ENCODE measurements around the gene SF3B1.
A peak's percentile ranks its signal among the peaks of the same experiment; 100 is the strongest.
"Not testable (repeated sequence)": the region's sequence is repeated elsewhere in the genome, so short reads cannot be mapped to it uniquely, and the experiment has no call there.

The SF3B1 gene

DNA sequence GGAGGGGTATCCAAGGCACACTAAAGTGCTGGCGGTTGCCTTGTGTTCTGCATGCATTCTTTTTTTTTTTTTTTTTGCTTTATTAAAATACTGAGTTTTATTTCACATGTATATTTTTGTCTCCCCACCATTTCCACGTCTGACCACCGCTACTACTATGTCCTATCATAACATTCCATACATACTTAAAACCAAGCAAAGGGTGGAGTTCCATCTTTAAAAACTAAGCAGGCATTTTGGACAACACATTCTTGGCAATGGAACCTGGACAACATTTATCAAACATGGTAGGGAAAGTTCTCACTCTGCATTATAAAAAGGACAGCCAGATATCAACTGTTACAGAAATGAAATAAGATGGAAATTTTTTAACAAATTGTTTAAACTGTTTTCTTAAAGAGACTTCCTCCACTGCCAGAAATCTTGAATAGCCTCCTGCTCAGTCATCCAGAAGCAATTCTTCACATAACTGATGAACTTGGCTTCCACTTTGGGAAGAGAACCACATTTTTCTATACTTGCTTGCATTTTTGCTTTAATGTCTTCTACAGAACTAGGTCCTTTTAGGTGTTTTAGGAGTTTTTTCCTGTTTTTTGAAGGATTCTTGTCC is 55.4 kb downstream of the SF3B1 start:
- not testable (repeated sequence) for DNase-seq (ENCODE audit: low read depth in 2 of 2)

DNA sequence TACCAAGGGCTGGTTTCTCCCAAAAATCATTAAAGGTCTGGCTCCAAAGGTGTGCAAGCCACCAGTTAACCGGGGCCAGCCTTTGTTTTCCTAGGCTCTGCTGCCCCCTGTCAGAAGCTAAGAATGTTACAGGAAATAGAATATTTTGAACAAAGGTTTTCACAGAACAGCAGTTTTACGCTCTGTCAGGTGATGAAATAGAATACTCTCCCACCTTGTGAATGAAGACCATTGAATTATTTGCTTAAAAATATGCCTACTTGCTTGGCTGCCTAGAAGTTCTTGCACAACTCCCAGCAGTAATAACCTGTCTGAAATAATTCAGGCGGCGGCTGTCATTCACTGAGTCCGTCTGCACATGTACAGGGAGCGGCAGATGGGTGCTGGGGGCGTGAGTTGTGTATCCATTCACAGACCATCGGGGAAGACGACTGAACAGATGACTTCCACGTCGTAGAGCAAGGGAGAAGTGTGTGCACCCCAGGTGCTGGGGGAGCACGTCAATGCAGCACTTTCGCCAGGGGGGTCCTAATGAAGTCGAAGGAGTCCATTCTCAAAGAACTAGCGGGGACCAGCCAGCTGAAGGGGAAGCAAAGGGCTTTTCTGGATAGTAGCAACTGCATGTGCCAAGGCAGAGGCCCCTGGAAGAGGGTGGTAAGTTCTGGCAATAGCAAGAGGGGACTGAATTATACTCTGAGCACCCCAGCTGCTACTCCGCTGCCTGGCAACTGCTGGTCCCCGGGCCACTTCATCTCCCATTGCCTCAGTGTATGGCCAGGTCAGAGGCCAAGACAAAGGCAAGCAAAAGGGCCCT is 56.1 kb downstream of the SF3B1 start:
- DNase-seq (ENCODE audit: low read depth in 2 of 2): peak; percentile 4 to 32

DNA sequence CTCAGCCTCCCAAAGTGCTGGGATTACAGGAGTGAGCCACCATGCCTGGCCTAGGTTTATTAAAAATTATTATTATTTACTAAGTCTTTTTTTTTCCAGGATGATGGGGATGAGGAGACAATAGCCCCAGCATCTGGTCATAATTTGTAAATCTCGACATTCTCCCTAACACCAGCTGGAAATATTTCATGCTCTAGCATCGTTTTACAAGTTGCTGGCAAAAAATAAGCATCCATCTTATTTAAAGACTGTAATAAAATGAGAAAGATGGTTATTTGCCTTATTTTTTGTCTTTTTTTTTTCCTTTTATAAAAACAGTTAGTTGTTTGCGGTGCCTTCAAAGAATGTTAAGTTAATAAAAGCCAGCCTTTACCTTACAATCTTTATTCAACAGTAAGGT is 56.7 kb downstream of the SF3B1 start:
- no peak for DNase-seq (ENCODE audit: low read depth in 2 of 2)

DNA sequence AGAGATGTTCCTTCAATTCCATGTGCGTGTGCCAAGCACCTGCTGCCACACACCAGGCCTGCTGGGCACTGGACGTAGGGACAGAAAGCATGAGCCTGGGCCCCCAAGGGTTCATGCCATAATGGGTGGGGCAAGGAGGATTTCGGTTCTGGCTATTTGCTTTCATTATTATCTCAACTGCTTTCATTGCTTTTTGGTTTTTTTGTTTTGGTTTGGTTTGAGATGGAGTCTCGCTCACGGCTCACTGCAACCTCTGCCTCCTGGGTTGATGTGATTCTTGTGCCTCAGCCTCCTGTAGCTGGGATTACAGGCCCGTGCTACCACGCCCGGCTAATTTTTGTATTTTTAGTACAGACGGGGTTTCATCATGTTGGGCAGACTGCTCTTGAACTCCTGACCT is 57.2 kb downstream of the SF3B1 start:
- no peak for DNase-seq (ENCODE audit: low read depth in 2 of 2)

DNA sequence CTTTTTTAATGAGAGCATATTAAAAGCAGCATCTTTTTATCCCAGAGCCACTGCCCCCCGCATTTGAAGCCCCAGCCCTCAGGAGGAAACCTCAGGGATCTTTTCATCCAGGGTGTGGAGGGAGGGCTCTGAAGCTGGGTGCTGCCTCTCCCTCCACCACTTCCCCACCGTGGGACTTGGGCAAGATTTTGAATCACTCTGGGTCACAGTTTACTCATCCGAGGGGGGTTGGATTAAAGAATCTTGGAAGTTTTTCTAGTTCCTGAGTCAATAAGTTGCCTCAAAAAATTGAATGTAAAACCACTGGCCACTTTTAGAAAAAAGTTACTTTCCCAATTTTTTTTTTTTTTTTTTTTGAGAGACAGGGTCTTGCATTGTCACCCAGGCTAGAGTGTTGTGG is 62.2 kb downstream of the SF3B1 start:
- no peak for DNase-seq (ENCODE audit: low read depth in 2 of 2)

DNA sequence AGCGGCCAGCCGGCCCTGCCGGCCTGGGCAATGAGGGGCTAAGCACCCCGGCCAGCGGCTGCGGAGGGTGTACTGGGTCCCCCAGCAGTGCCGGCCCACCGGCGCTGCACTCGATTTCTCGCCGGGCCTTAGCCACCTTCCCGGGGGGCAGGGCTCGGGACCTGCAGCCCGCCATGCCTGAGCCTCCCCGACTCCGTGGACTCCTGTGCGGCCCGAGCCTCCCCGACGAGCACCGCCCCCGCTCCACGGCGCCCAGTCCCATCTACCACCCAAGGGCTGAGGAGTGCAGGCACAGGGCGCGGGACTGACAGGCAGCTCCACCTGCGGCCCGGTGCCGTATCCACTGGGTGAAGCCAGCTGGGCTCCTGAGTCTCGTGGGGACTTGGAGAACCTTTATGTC is 64.2 kb downstream of the SF3B1 start:
- not testable (repeated sequence) for DNase-seq (ENCODE audit: low read depth in 2 of 2)

DNA sequence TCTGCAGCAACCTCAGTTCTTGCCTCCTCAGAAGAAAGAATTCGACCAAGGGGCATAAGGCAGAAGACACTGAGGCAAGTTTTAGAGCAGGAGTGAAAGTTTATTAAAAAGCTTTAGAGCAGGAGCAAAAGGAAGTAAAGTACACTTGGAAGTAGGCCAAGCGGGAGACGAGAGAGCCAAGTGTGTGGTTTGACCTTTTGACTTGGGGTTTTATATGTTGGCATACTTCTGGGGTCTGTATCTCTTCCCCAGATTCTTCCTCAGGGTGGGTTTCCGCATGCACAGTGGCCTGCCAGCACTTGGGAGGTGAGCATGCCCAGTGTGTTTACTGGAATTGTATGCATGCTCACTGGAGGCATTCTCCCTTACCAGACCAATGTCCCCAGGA is 64.9 kb downstream of the SF3B1 start:
- no peak for DNase-seq (ENCODE audit: low read depth in 2 of 2)

DNA sequence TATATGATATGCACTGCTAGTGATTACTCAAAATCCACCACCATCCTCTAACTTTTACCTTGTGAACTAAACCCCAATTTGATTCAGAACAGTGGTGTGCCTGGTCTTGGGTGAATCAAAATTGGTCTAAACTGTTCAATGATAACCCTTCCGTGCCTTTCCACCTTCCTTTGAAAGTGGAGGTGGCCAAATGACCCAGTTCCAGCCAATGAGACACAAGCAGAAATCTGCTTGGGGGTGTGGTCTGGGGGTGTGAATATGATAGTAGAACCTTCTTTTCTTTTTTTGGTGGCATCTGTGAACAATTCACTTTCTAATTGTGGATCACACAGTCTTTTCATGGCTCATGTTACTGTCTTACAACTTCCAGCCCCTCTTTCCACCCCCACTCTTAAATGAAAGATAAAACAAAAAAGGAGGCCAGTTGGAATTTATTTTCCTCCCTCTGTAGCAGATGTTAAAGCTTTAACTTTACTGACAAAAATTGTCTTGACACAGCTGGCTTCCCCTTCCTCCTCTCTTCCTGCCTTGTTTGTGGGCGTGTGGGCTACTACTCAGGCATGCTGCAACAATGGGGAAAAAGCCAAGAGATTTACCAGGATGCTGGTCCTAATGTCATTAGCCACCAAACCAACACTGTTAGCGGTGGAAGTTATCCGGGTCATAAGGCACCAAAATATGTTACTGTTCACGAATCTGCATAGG is 65.4 kb downstream of the SF3B1 start:
- DNase-seq (ENCODE audit: low read depth in 2 of 2): no peak

DNA sequence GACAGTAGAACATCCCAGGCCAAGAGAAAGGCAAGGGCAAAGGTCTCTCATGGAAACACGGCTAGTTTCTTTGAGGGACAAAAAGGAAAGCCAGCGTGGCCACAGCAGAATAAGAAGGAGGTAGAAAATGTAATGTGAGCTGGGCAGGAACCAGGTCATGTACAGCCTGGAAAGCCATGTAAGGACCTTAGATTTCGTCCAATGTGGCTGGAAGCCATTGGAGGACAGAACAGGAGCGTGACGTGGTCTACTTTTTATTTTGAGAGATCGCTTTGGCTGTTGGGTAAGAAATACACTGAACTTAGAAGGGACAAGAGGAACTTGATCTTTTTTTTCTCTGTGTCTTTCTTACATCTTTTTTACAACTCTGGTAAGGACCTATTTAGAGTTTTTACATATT is 66.4 kb downstream of the SF3B1 start:
- no peak for DNase-seq (ENCODE audit: low read depth in 2 of 2)

DNA sequence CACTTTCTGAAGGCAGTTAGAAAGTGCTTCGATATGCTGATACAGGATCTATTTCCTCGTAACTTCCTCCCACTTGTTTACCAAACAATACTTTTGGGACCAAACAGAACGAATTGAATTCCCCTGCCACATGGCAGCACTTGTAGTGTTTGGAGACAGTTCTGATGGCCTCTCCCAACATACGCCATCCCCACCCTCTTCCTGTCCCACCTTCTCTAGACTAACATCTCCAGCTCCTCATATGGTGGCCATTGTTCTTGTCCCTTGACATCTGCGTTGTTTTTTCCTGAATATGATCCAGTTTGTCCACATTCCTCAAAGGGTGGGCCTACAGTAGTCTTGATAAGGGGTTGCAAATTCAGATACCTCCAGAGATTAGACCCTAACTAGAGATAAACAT is 70.8 kb downstream of the SF3B1 start:
- no peak for DNase-seq (ENCODE audit: low read depth in 2 of 2)

DNA sequence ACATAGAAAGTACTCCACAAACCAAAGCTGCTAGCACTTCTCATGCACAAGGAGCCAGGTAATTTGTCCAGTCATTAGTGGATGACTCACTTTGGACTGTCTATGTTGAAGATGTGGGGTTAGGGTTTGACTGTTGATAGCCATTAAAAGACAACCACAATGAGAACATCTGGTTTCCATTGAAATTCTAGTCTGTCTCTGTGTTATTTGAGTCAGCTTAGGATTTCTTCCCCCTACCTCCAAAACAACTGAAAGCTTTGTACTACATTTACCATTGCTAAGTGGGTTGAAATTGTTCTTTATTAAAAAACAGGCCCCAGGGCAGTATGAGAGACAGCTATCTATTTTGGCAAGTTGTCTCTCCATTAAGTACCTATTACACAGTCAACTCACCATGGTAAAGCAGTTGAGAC is 74.1 kb downstream of the SF3B1 start:
- no peak for DNase-seq (ENCODE audit: low read depth in 2 of 2)

DNA sequence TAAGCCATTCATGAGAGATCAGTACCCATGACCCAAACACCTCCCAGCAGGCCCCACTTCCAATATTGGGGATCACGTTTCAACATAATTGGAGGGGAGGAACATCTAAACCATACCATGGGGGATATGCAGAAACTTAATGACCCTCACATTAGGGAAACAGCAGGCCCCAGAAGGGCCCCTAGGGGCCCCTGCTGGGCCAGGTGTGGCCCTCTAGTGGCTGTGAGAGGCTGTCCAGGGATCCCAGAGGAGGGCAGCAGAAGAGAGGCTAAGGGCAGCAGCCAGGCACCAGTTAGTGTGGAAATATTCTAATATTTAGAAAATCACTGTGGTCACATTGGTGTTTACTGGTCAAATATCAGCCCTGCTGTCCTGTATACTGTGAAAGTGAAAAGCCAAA is 75.0 kb downstream of the SF3B1 start:
- DNase-seq (ENCODE audit: low read depth in 2 of 2): no peak

DNA sequence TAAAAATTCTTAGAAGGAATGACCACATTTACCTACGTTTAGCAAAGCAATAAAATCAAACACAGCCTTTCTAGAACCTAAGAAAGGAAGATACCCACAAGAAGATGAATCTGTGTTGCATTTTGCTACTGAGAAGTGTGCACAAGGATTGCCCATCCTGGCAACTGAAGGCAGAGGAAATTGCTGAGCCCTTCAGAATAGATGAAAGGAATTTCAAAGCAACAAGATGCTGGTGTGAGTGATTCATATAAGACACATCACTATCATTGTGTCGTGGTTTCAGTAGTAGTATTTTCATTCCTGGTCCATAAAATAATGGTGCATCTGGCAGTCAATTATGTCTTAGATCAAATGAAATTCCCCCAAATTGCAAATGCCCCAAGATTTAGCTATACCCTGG is 75.9 kb downstream of the SF3B1 start:
- DNase-seq (ENCODE audit: low read depth in 2 of 2): no peak

DNA sequence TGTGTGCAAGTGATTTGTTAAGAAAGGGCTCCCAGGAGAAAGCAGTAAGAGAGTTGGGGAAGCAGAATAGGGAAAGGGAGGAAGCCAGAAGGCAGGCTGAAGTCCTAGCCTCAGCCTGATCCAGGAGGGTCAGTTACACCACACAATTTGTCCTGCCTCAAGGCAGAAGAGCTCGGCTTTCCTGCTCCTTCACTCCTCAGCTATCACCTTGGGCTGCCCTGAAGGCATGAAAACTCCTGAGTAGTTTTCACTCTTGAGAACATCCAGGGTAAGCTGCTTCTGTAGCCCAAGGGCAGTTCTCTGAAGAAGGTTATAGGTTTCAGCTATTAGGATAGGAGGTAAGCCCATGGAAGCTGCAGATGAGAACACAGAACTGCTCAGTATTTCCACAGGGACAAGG is 76.8 kb downstream of the SF3B1 start:
- DNase-seq (ENCODE audit: low read depth in 2 of 2): no peak

DNA sequence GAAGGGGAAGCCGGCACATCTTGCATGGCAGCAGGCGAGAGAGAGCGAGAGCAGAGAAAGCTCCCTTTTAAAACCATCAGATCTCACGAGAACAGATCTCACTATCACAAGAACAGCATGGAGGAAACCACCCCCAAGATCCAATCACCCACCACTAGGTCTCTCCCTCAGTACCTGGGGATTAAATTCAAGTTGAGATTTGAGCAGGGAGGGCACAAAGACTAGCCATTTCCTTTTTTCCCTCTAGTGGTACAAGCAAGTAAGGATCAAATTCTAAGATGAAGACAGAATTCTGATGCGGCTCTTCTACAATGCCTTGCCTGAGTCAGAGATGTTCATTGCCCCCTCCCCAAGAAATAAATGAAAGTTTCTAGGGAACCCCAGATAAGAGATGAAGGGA is 78.7 kb downstream of the SF3B1 start:
- DNase-seq (ENCODE audit: low read depth in 2 of 2): no peak

DNA sequence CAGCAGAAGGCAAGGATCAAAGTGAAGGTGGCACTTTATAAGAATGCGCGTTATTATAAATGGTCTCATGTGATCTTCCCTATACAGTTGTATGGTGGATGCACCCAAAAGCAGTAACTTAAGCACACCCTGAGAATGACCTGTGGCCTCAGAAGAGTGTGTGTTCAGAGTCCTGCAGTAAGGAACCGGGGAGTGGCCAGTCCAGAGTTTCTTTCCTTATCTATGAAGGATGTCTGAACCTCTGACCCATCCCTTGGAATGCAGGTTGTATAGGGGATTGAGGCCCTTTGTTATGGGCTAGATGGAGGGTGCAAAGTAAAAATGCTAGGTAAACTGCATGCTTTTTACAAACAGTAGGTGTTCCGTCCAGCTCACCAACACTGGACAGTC is 80.7 kb downstream of the SF3B1 start:
- DNase-seq (ENCODE audit: low read depth in 2 of 2): no peak

DNA sequence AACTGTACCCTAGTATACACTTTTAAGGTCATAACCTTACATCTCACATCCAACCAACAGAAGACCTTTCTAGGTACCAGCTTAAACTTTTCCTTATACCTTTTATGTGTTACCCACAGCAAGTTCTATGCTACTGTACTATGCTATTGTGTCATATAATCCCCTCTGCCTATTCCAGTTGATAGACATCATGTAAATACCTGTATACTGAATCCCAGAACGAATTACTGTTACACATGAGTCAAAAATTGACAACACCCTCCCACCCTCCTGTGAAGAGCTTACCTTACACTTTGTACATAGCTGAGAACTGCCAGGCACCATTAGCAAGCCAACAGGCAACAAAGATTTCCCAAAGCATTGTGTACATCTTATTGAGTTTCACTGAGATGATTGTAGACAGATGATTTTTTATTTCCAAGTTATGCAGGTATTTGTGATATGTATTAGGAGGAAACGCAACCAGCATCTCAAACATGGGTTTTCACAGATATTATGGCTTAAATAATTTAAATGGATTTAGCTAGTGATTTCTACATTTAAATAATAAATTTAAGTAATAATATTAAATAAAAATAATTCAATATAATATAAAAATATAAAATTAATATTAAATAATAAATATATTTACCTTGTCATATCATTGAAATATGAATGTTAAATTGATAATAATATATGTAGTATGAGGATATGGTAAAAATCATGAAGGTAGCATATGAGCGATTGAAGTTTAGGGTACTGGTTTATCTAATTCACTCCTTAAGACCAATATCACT is 81.2 kb downstream of the SF3B1 start:
- DNase-seq (ENCODE audit: low read depth in 2 of 2): no peak

DNA sequence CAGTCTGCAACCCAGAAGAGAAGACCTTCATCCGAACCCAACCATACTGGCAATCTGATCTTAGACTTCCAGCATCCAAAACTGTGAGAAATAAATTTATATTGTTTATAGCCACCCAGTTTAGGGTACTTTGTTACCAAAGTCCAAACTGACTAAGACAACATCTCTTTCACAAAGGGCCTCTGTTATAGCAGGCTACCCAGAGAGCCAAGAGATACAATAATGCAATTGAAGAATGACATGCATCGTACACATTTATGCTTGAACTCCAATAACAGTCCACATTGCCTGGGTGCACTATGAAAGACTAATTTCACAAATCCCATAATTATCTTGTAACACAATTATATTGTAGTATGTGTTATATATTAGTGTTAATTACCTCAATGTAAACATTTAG is 85.1 kb downstream of the SF3B1 start:
- DNase-seq (ENCODE audit: low read depth in 2 of 2): no peak

DNA sequence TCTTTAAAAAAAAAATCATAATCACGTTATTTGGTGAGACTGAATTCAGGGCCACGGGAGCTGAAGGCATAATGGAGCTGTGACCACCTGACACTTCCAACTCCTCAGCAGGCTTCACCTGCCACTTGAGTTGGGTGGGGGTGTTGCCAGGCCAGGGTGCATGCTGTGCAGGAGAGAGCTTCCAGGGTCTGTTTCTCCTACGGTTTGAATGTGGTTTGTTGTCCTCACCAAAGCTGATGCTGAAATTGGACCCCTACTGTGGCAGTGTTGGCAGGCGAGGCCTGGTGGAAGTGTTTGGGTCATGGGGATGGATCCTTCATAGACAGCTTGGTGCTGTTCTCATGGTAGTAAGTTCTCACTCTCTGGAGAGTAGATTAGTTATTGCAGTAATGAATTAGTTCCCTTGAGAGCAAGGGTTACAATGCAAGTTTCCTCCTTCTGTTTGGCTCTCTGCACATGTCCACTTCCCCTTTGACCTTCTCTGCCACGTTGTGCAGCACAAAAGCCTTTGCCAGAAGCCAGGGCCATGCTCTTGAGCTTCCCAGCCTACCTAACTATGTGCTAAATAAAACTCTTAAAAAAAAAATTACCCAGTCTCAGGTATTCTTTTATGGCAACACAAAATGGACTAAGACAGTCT is 86.0 kb downstream of the SF3B1 start:
- DNase-seq (ENCODE audit: low read depth in 2 of 2): no peak

DNA sequence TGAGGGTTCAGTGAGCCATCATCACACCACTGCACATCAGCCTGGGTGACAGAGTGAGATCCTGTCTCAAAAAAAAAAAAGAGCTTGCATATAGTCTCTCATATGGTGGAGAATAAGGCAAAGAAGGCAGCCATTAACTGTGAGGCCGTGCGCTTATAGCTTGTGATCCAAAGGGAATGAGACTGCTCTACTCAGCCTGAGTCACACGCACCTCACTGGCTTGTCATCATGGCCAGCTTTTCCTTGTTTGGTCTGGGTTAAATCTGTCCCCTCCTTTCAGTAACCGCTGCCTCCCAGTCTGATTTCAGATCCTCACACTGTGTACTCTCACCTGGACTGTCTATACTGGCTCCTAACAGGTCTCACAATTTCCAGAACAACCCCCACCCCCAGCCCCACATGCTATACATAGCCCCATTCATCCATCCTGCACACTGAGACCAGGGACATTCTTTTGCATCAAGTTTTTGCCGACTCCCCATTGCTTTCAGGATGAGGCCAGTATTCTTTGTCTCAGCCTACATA is 88.9 kb downstream of the SF3B1 start:
- DNase-seq (ENCODE audit: low read depth in 2 of 2): no peak

DNA sequence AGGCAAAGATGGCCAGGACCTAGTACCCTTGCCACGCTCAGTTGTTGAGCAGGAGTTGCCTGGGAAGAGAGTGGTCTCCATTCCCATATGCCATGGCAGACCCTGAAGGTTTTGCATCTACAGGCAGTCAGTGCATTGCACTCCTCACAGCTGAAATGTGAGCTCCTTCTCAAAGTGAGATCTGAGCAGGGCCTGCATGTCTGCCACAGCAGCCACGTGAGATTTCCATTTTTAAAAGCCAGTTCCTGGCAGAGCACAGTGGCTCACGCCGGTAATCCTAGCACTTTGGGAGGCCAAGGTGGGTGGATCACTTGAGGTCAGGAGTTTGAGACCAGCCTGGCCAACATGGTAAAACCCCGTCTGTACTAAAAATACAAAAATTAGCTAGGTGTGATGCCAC is 90.9 kb downstream of the SF3B1 start:
- DNase-seq (ENCODE audit: low read depth in 2 of 2): not testable (repeated sequence)

DNA sequence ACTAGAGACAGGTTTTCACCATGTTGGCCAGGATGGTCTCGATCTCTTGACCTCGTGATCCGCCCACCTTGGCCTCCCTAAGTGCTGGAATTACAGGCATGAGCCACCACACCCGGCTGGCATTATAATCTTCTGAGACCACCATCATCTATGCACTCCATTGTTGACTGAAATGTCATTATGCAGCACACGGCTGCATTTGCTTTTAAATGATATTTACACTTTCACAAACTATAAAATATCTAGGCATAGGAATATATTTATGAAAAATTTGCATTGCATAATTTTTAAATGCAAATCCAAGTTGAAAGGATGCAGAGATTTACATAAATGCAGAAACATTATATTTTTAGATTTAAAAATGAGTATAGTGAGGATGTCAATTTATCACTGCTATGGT is 94.2 kb downstream of the SF3B1 start:
- DNase-seq (ENCODE audit: low read depth in 2 of 2): no peak

Measured in stimulated activated CD8-positive, alpha-beta memory T cell treated with anti-CD3 and anti-CD28 coated beads, Interleukin-7, amount 100 ng/mL, for 1 hour (primary cell).